Keratinocyte (primary cell): ENCODE results near the gene EZH1. TPM values are rescaled to one million over a fixed set of nuclear protein-coding genes. Genes with fewer than 3 reads are reported as not detected.
A peak's percentile ranks its signal among the peaks of the same experiment; 100 is the strongest.

Source experiments
- DNase-seq: peaks from one replicate; pipeline ENCODE4 v3.0.0-alpha.2; 2011; ENCODE audit warnings: low read depth, missing footprints, low spot score
- FAIRE-seq: peaks from 2 replicates; lab custom pipeline; 2011; peaks lifted over from hg19 to GRCh38; lab: Jason Lieb, UNC
- H2AFZ ChIP-seq: 2 replicates; pipeline ENCODE4 v1.6.0; 2012; ENCODE audit warnings: low read length, control low read depth, inconsistent platforms; ENCODE audit not compliant: control insufficient read depth
- H3K27ac ChIP-seq: 2 replicates; pipeline ENCODE4 v1.5.1; 2011; ENCODE audit warnings: low read length; ENCODE audit not compliant: control insufficient read depth, insufficient read depth
- H3K27me3 ChIP-seq: 3 replicates; pipeline ENCODE4 v1.6.0; 2011; ENCODE audit warnings: low read length; ENCODE audit not compliant: control insufficient read depth, insufficient read depth; ENCODE audit errors: extremely low read depth
- H3K36me3 ChIP-seq, 2 experiments: 2 replicates in 1 of 2; 3 replicates in 1 of 2; pipeline ENCODE4 v1.5.1; 2011; ENCODE audit warnings: low read length in 2 of 2, mild to moderate bottlenecking in 1 of 2; ENCODE audit not compliant: control insufficient read depth in 2 of 2, insufficient read depth in 2 of 2; ENCODE audit errors: extremely low read depth in 1 of 2
- H3K4me1 ChIP-seq: 3 replicates; pipeline ENCODE4 v1.5.1; 2011; ENCODE audit warnings: low read length; ENCODE audit not compliant: control insufficient read depth, insufficient read depth; ENCODE audit errors: extremely low read depth
- H3K4me2 ChIP-seq: 3 replicates; pipeline ENCODE4 v1.6.0; 2011; ENCODE audit warnings: low read depth, low read length; ENCODE audit not compliant: control insufficient read depth, insufficient read depth; ENCODE audit errors: extremely low read depth
- H3K4me3 ChIP-seq, 3 experiments: fragments of 200-600 bp in 1 of 3; sonication (generic) in 1 of 3; 2 replicates in 2 of 3; 3 replicates in 1 of 3; pipeline ENCODE4 v1.5.1; 2011 to 2016; ENCODE audit warnings: low read length in 3 of 3, mild to moderate bottlenecking in 3 of 3, control low read depth in 2 of 3, inconsistent platforms in 1 of 3, low read depth in 1 of 3, mixed read lengths in 1 of 3, mixed run types in 1 of 3, moderate library complexity in 1 of 3; ENCODE audit not compliant: control insufficient read depth in 2 of 3, insufficient read depth in 2 of 3; ENCODE audit errors: extremely low read depth in 1 of 3
- H3K79me2 ChIP-seq: 2 replicates; pipeline ENCODE4 v1.6.0; 2012; ENCODE audit warnings: low read length; ENCODE audit not compliant: control insufficient read depth, insufficient read depth
- H3K9ac ChIP-seq: 3 replicates; pipeline ENCODE4 v1.6.0; 2011; ENCODE audit warnings: low read length; ENCODE audit not compliant: control insufficient read depth, insufficient read depth; ENCODE audit errors: extremely low read depth
- H3K9me1 ChIP-seq: 3 replicates; pipeline ENCODE4 v1.6.0; 2011; ENCODE audit warnings: low read length; ENCODE audit not compliant: control insufficient read depth, insufficient read depth; ENCODE audit errors: extremely low read depth
- H3K9me3 ChIP-seq: 2 replicates; pipeline ENCODE4 v1.5.1; 2012; ENCODE audit warnings: low read depth, low read length; ENCODE audit not compliant: control insufficient read depth
- H4K20me1 ChIP-seq: 3 replicates; pipeline ENCODE4 v1.6.0; 2011; ENCODE audit warnings: low read length; ENCODE audit not compliant: control insufficient read depth, insufficient read depth; ENCODE audit errors: extremely low read depth
- CTCF ChIP-seq, 3 experiments: IDR thresholded peaks in 1 of 3; conservative IDR thresholded peaks in 1 of 3; optimal IDR thresholded peaks in 1 of 3; 2 replicates in 2 of 3; 3 replicates in 1 of 3; pipeline versions ENCODE3 to v1.5.1; 2011; ENCODE audit warnings: low read length in 3 of 3, mild to moderate bottlenecking in 3 of 3, moderate library complexity in 2 of 3, control low read depth in 1 of 3, inconsistent platforms in 1 of 3; ENCODE audit not compliant: insufficient read depth in 2 of 3; ENCODE audit errors: extremely low read depth in 1 of 3
- EZH2 ChIP-seq: IDR thresholded peaks from one replicate; pipeline ENCODE4 v1.6.1; 2012; ENCODE audit warnings: inconsistent platforms, mild to moderate bottlenecking, low read length, moderate library complexity
- dilution Hi-C: fragments of 300-500 bp; cut with MboI; formaldehyde crosslinking; loops from one replicate; pipeline ENCODE4 v1.7.0; 2020; ENCODE audit warnings: low sequenced_read_pairs; ENCODE audit not compliant: extremely low pct_ligation_motif_present
- polyA plus RNA-seq, 5 experiments: library from polyadenylated mRNA; depleted of rRNA in 3 of 5; stranded (reverse) in 3 of 5; stranded (forward) in 1 of 5; unstranded in 1 of 5; fragments of >200 nt; gene quantifications; 1 replicate in 1 of 5; 2 replicates in 3 of 5; 3 replicates in 1 of 5; pipeline versions ENCODE4 v1.2.1 to v1.2.3, GENCODE V29; 2011 to 2012; ENCODE audit warnings: missing spikeins in 2 of 5, low read depth in 1 of 5, low replicate concordance in 1 of 5

Gene EZH1
- polyA plus RNA-seq, 1 donor (not counting 4 experiments of a cell fraction or from before 2014, with no cell fraction given): 18.3 TPM

DNA sequence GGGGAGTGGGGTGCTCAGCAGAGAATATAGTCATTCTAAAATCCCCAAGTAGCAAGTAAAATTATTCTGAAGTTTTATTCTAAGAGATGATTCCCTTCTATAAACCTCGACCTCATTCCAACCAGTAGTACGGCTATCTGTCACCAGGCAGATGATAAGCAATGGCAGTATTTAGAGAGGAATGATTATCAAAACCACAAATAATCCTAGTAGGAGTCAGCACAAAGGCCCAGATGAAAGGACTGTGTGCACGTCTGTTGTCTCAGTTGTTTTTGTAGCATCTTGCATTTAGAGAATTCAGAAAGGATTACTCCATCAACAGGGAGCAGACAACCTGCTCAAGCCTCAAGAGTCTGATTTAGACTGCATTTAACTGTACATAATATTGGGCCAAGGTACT is 21.2 kb downstream of the EZH1 start:
- no peak for FAIRE-seq
- no peak overlapping the region for H3K4me2 ChIP-seq
- dilution Hi-C loops: no loop called here

GRCh38 chr17:42720996-42721583 is 23.8 kb downstream of the EZH1 start:
- H3K9me3 ChIP-seq: no peaks in the 10 kb centered on the region
- DNase-seq: no peak
- no peaks in the 10 kb centered on the region for H3K27me3 ChIP-seq
- H3K79me2 ChIP-seq: no peaks in the 10 kb centered on the region
- H4K20me1 ChIP-seq: no peaks in the 10 kb centered on the region
- H3K4me1 ChIP-seq: no peaks in the 10 kb centered on the region
- peak; percentile 50 to 71 (median 53) for TF ChIP-seq CTCF (optimal IDR thresholded peaks at IDR 0.05 in 1 of 3, IDR thresholded peaks at IDR 0.05 in 1 of 3, conservative IDR thresholded peaks at IDR 0.05 in 1 of 3; ENCODE audit: extremely low read depth in 1 of 3, insufficient read depth in 2 of 3, low read length in 3 of 3)
- no peak for TF ChIP-seq EZH2
- no peaks in the 10 kb centered on the region for H3K9me1 ChIP-seq
- no peak overlapping the region for H3K27ac ChIP-seq
- no peak overlapping the region for H2AFZ ChIP-seq
- H3K9ac ChIP-seq: no peak overlapping the region
- dilution Hi-C loops: no loop called here
- H3K36me3 ChIP-seq: peaks cover 9 to 17% of the 10 kb centered on the region in 2 experiments
- FAIRE-seq: peak; percentile 55
- H3K4me3 ChIP-seq: no peak overlapping the region
- H3K4me2 ChIP-seq: no peak overlapping the region

More for the DNA sequence above, 21.2 kb downstream of the EZH1 start:
- Histone ChIP-seq H3K9me3 (no peaks in the 10 kb centered on the region), H3K9me1 (no peaks in the 10 kb centered on the region), H3K36me3 (peaks cover 10 to 13% of the 10 kb centered on the region in 2 experiments), H4K20me1 (no peaks in the 10 kb centered on the region), H3K4me1 (no peaks in the 10 kb centered on the region), H3K27ac (no peak overlapping the region), H3K4me3 (no peak overlapping the region), H3K9ac (no peak overlapping the region), H3K27me3 (no peaks in the 10 kb centered on the region), H3K79me2 (no peaks in the 10 kb centered on the region), H2AFZ (no peak overlapping the region)
- no peak for TF ChIP-seq EZH2
- no peak for TF ChIP-seq CTCF (optimal IDR thresholded peaks at IDR 0.05 in 1 of 3, IDR thresholded peaks at IDR 0.05 in 1 of 3, conservative IDR thresholded peaks at IDR 0.05 in 1 of 3; ENCODE audit: extremely low read depth in 1 of 3, insufficient read depth in 2 of 3, low read length in 3 of 3)
- DNase-seq: no peak
